ENCODE measurements around the gene LSM4. TPM values are rescaled to one million over a fixed set of nuclear protein-coding genes. Genes with fewer than 3 reads are reported as not detected.

LSM4 gene
- total and polyA plus RNA-seq, 2 of the 13 experiments (the other 11 are each of a cell fraction or from before 2014, with no cell fraction given): 65.8 to 166 TPM

GRCh38 chr19:18282788-18283141, 40.1 kb downstream of the LSM4 start (continued):
- TF ChIP-seq ZFP36L1 (CRISPR knock-in tag; IDR thresholded peaks at IDR 0.05): no peak
- TF ChIP-seq ETV5 (CRISPR knock-in tag; IDR thresholded peaks at IDR 0.05; ENCODE audit: borderline replicate concordance): peak; percentile 83
- no peak for TF ChIP-seq DMTF1 (CRISPR knock-in tag; IDR thresholded peaks at IDR 0.05)
- TF ChIP-seq ZNF430 (CRISPR knock-in tag; IDR thresholded peaks at IDR 0.05): no peak
- no peak for TF ChIP-seq ATF7 (IDR thresholded peaks at IDR 0.05)
- no peak for TF ChIP-seq ATF7 (CRISPR knock-in tag; IDR thresholded peaks at IDR 0.05)
- TF ChIP-seq ARHGAP35 (CRISPR knock-in tag; IDR thresholded peaks at IDR 0.05; ENCODE audit: borderline replicate concordance): 0 out of 2 replicates have a peak, but pooled peaks have one; percentile 37
- no peak for TF ChIP-seq JUN (CRISPR knock-in tag; IDR thresholded peaks at IDR 0.05)
- no peak for TF ChIP-seq ZNF136 (CRISPR knock-in tag; IDR thresholded peaks at IDR 0.05; ENCODE audit: low read depth)
- peak; percentile 95 for TF ChIP-seq ZMYM2 (CRISPR knock-in tag; IDR thresholded peaks at IDR 0.05)
- no peak for TF ChIP-seq FOXP1 (IDR thresholded peaks at IDR 0.05)
- TF ChIP-seq FOXP1 (CRISPR knock-in tag; IDR thresholded peaks at IDR 0.05): peak; percentile 46; the same call in 1 of the 2 replicates
- TF ChIP-seq EZH2 (conservative IDR thresholded peaks at IDR 0.05; ENCODE audit: low read depth, low read length): no peak
- TF ChIP-seq PRPF4 (IDR thresholded peaks at IDR 0.05; ENCODE audit: low read depth, low read length, poor library complexity, severe bottlenecking): no peak
- no peak; the same call in 1 of the 2 replicates for TF ChIP-seq HMG20A (CRISPR knock-in tag; IDR thresholded peaks at IDR 0.05; ENCODE audit: borderline replicate concordance)
- TF ChIP-seq POLR2A (IDR thresholded peaks at IDR 0.05; ENCODE audit: insufficient read depth in 1 of 2, low read depth in 2 of 2, low read length in 2 of 2): no peak
- no peak for TF ChIP-seq ZNF331 (CRISPR knock-in tag; IDR thresholded peaks at IDR 0.05)
- no peak for TF ChIP-seq ZNF530 (CRISPR knock-in tag; IDR thresholded peaks at IDR 0.05; ENCODE audit: low read depth)
- TF ChIP-seq ZNF468 (CRISPR knock-in tag; IDR thresholded peaks at IDR 0.05): no peak; the same call in 1 of the 2 replicates
- TF ChIP-seq ZNF30 (CRISPR knock-in tag; IDR thresholded peaks at IDR 0.05): no peak
- TF ChIP-seq SRSF4 (IDR thresholded peaks at IDR 0.05; ENCODE audit: low read depth, low read length, poor library complexity, severe bottlenecking): no peak
- no peak for TF ChIP-seq NBN (conservative IDR thresholded peaks at IDR 0.05)
- 0 out of 2 replicates have a peak, but pooled peaks have one; percentile 12 for TF ChIP-seq STAG1 (CRISPR knock-in tag; IDR thresholded peaks at IDR 0.05)
- TF ChIP-seq ZNF251 (CRISPR knock-in tag; IDR thresholded peaks at IDR 0.05): no peak
- 0 out of 2 replicates have a peak, but pooled peaks have one; percentile 11 for TF ChIP-seq FOSL2 (CRISPR knock-in tag; IDR thresholded peaks at IDR 0.05)
- 0 out of 2 replicates have a peak, but pooled peaks have one; percentile 48 for TF ChIP-seq ZC3H13 (CRISPR knock-in tag; IDR thresholded peaks at IDR 0.05)
- peak; percentile 54; the same call in 1 of the 2 replicates for TF ChIP-seq ZNF205 (CRISPR knock-in tag; IDR thresholded peaks at IDR 0.05)
- TF ChIP-seq SKIL (CRISPR knock-in tag; IDR thresholded peaks at IDR 0.05; ENCODE audit: borderline replicate concordance): peak; percentile 47
- TF ChIP-seq ZNF780A (CRISPR knock-in tag; IDR thresholded peaks at IDR 0.05): 0 out of 2 replicates have a peak, but pooled peaks have one; percentile 21
- 0 out of 2 replicates have a peak, but pooled peaks have one; percentile 30 for TF ChIP-seq ZBTB20 (CRISPR knock-in tag; IDR thresholded peaks at IDR 0.05; ENCODE audit: borderline replicate concordance, low read depth)
- no peak; the same call in 1 of the 2 replicates for TF ChIP-seq PHF21A (CRISPR knock-in tag; IDR thresholded peaks at IDR 0.05)
- TF ChIP-seq ZNF629 (CRISPR knock-in tag; conservative IDR thresholded peaks at IDR 0.05): no peak
